SK-N-SH (cell line): ENCODE results near the gene CBLB. TPM values are rescaled to one million over a fixed set of nuclear protein-coding genes. Genes with fewer than 3 reads are reported as not detected.

Experiments
- CTCF ChIA-PET: fragments of 300-600, 350-600 bp; formaldehyde crosslinking; extraction: SDS; loops from one replicate; lab custom pipeline; 2021; lab: Yijun Ruan, JAX
- POLR2A ChIA-PET: fragments of 350-600 bp; sonication (Branson Sonifier 250); formaldehyde crosslinking; extraction: SDS; loops from one replicate; lab custom pipeline; 2020; ENCODE audit warnings: antibody characterized with exemption, inconsistent platforms; lab: Yijun Ruan, JAX
- DNase-seq: peaks from one replicate; pipeline ENCODE4 v3.0.0; 2012
- H2AFZ ChIP-seq: fragments of 200-600 bp; sonication (generic); 2 replicates; pipeline ENCODE4 v1.8.1; 2016; ENCODE audit warnings: antibody characterized with exemption, mild to moderate bottlenecking, low read depth
- H3F3A ChIP-seq: fragments of 200-600 bp; sonication (generic); replicated peaks from 2 replicates; pipeline ENCODE3; 2016; ENCODE audit warnings: antibody characterized with exemption, mild to moderate bottlenecking; ENCODE audit not compliant: insufficient read depth
- H3K27ac ChIP-seq, 2 experiments: fragments of 200-500 bp in 1 of 2; fragments of 200-600 bp in 1 of 2; sonication (Bioruptor generic) in 1 of 2; sonication (generic), shearing (Covaris generic) in 1 of 2; 2 replicates each; pipeline versions ENCODE4 v1.5.1 to v1.6.1; 2014 to 2016; ENCODE audit warnings: low read depth in 2 of 2, inconsistent platforms in 1 of 2, low read length in 1 of 2, mild to moderate bottlenecking in 1 of 2, mixed read lengths in 1 of 2
- H3K27me3 ChIP-seq: fragments of 200-600 bp; sonication (generic), shearing (Covaris generic); 2 replicates; pipeline ENCODE4 v1.6.1; 2016; ENCODE audit warnings: mixed run types; ENCODE audit not compliant: insufficient read depth
- H3K36me3 ChIP-seq, 2 experiments: fragments of 200-500 bp in 1 of 2; fragments of 200-600 bp in 1 of 2; sonication (Bioruptor generic) in 1 of 2; sonication (generic) in 1 of 2; replicated peaks in 1 of 2; 2 replicates each; pipeline versions ENCODE3 to v1.5.1; 2014 to 2016; ENCODE audit warnings: low read length in 1 of 2, mild to moderate bottlenecking in 1 of 2; ENCODE audit not compliant: insufficient read depth in 2 of 2, control insufficient read depth in 1 of 2
- H3K4me1 ChIP-seq, 2 experiments: fragments of 200-500 bp in 1 of 2; fragments of 200-600 bp in 1 of 2; sonication (Bioruptor generic) in 1 of 2; sonication (generic), shearing (Covaris generic) in 1 of 2; 2 replicates each; pipeline versions ENCODE4 v1.5.1 to v1.6.1; 2014 to 2016; ENCODE audit warnings: low read depth in 1 of 2, low read length in 1 of 2, mixed run types in 1 of 2; ENCODE audit not compliant: insufficient read depth in 2 of 2, control insufficient read depth in 1 of 2
- H3K4me2 ChIP-seq: fragments of 200-600 bp; sonication (generic), shearing (Covaris generic); 2 replicates; pipeline ENCODE4 v1.6.1; 2017; ENCODE audit warnings: mixed run types
- H3K4me3 ChIP-seq, 2 experiments: fragments of 200-500 bp in 1 of 2; fragments of 200-600 bp in 1 of 2; sonication (Bioruptor generic) in 1 of 2; sonication (generic), shearing (Covaris generic) in 1 of 2; 2 replicates each; pipeline versions ENCODE4 v1.5.1 to v1.8.1; 2014 to 2016; ENCODE audit warnings: low read depth in 2 of 2, inconsistent platforms in 1 of 2, low read length in 1 of 2, mild to moderate bottlenecking in 1 of 2, mixed read lengths in 1 of 2, moderate library complexity in 1 of 2
- H3K79me2 ChIP-seq: fragments of 200-600 bp; sonication (generic); 2 replicates; pipeline ENCODE4 v1.8.1; 2017; ENCODE audit warnings: mild to moderate bottlenecking; ENCODE audit not compliant: insufficient read depth
- H3K9ac ChIP-seq: fragments of 200-600 bp; sonication (generic); 2 replicates; pipeline ENCODE4 v1.6.1; 2017; ENCODE audit warnings: mixed run types
- H3K9me2 ChIP-seq: fragments of 200-600 bp; sonication (generic); 2 replicates; pipeline ENCODE4 v1.6.1; 2017; ENCODE audit warnings: mixed run types
- H3K9me3 ChIP-seq: fragments of 200-600 bp; sonication (generic); 2 replicates; pipeline ENCODE4 v1.6.1; 2017; ENCODE audit warnings: mixed run types, mild to moderate bottlenecking, moderate library complexity
- H4K20me1 ChIP-seq: fragments of 200-600 bp; sonication (generic); 2 replicates; pipeline ENCODE4 v1.6.1; 2017; ENCODE audit warnings: mild to moderate bottlenecking, mixed run types; ENCODE audit not compliant: insufficient read depth
- CTCF ChIP-seq: fragments of 200-600 bp; sonication (generic); IDR thresholded peaks from 2 replicates; pipeline ENCODE4 v1.6.1; 2017; ENCODE audit warnings: antibody characterized with exemption, mild to moderate bottlenecking, moderate library complexity
- EP300 ChIP-seq, 2 experiments: IDR thresholded peaks; 2 replicates each; pipeline versions ENCODE4 v1.4.0 to v1.6.1; 2012; ENCODE audit warnings: borderline replicate concordance in 1 of 2, low read depth in 1 of 2, low read length in 1 of 2
- FOXJ3 ChIP-seq: sonication (generic); formaldehyde crosslinking; IDR thresholded peaks from 2 replicates; pipeline ENCODE4 v1.5.1; 2020; ENCODE audit warnings: mild to moderate bottlenecking, missing genetic modification reagents
- MXI1 ChIP-seq: IDR thresholded peaks from 2 replicates; pipeline ENCODE4 v1.6.1; 2012; ENCODE audit warnings: mild to moderate bottlenecking, low read depth, low read length, improper control_type of control experiment
- RCOR1 ChIP-seq: fragments of 150-350 bp; IDR thresholded peaks from 2 replicates; pipeline ENCODE4 v1.6.1; 2017; ENCODE audit warnings: antibody characterized with exemption, low read length
- REST ChIP-seq: IDR thresholded peaks from 2 replicates; pipeline ENCODE4 v1.6.1; 2012; ENCODE audit warnings: mild to moderate bottlenecking, low read depth, low read length, moderate library complexity
- YY1 ChIP-seq: IDR thresholded peaks from 2 replicates; pipeline ENCODE4 v1.4.0; 2012; ENCODE audit warnings: low read depth, mild to moderate bottlenecking
- WGBS: methylation state at CpG from one replicate; pipeline ENCODE4 v1.1.6; 2017; ENCODE audit warnings: low lambda C conversion rate; 5-methylcytosine and 5-hydroxymethylcytosine counted together
- polyA plus RNA-seq, 3 experiments: library from polyadenylated mRNA; depleted of rRNA; stranded (reverse); fragments of >200 nt; gene quantifications; 2 replicates each; pipeline ENCODE4 v1.2.3, GENCODE V29; 2012

CBLB gene
- polyA plus RNA-seq, 1 of the 3 experiments (the other 2 are of a cell fraction): 4.4 TPM

- Histone ChIP-seq H3K9ac (no peak overlapping the region), H4K20me1 (no peaks in the 10 kb centered on the region), H3K9me3 (no peaks in the 10 kb centered on the region), H3K79me2 (no peaks in the 10 kb centered on the region), H3K4me1 (no peaks in the 10 kb centered on the region), H3K9me2 (no peaks in the 10 kb centered on the region), H3K4me3 (no peak overlapping the region), H3F3A (peaks cover 5% of the 10 kb centered on the region), H2AFZ (no peak overlapping the region), H3K4me2 (no peak overlapping the region), H3K36me3 (peaks cover 7 to 27% of the 10 kb centered on the region in 2 experiments), H3K27ac (no peak overlapping the region), H3K27me3 (no peaks in the 10 kb centered on the region)
- CTCF ChIA-PET: interaction anchor here (1.4 kb wide), 1 partner anchor 13 kb away, joined by 4 read pairs; no protein-coding TSS in a partner anchor
- 93% methylated on average over 3 of the region's 3 CpGs for WGBS
- no peak for TF ChIP-seq YY1
- TF ChIP-seq MXI1: no peak
- no peak for TF ChIP-seq CTCF
- no peak for TF ChIP-seq EP300 (IDR thresholded peaks at IDR 0.05; ENCODE audit: borderline replicate concordance in 1 of 2, low read depth in 1 of 2, low read length in 1 of 2)
- no peak for TF ChIP-seq FOXJ3
- no peak for DNase-seq
- POLR2A ChIA-PET: no interaction called here
These were observed 214.9 kb downstream of the CBLB start for GRCh38 chr3:105653868-105654267.

GRCh38 chr3:105653166-105653565 lies 215.6 kb downstream of the CBLB start:
- CTCF ChIA-PET: interaction anchor here (1.4 kb wide), 1 partner anchor 14 kb away, joined by 4 read pairs; no protein-coding TSS in a partner anchor
- Histone ChIP-seq H3K27ac (no peak overlapping the region), H3K4me1 (no peaks in the 10 kb centered on the region), H3K27me3 (no peaks in the 10 kb centered on the region), H3K9ac (no peak overlapping the region), H3K9me3 (no peaks in the 10 kb centered on the region), H3K79me2 (no peaks in the 10 kb centered on the region), H2AFZ (no peak overlapping the region), H3K4me3 (no peak overlapping the region), H3K9me2 (no peaks in the 10 kb centered on the region), H3K36me3 (peaks cover under 1 to 20% of the 10 kb centered on the region in 2 experiments), H3K4me2 (no peak overlapping the region), H4K20me1 (no peaks in the 10 kb centered on the region), H3F3A (peaks cover 5% of the 10 kb centered on the region)
- POLR2A ChIA-PET: no interaction called here
- no peak for DNase-seq
- no peak for TF ChIP-seq RCOR1
- no peak for TF ChIP-seq REST
- 78% methylated on average over 1 of the region's 1 CpG for WGBS
